HG03095 (cell line): ENCODE results near the gene ARSK.

Experiments
- ATAC-seq: cut with Tn5 transposase; IDR thresholded peaks from one replicate; pipeline ENCODE4 v1.9.1; 2021; ENCODE audit warnings: moderate library complexity; ENCODE audit not compliant: unreplicated experiment

ARSK gene

DNA sequence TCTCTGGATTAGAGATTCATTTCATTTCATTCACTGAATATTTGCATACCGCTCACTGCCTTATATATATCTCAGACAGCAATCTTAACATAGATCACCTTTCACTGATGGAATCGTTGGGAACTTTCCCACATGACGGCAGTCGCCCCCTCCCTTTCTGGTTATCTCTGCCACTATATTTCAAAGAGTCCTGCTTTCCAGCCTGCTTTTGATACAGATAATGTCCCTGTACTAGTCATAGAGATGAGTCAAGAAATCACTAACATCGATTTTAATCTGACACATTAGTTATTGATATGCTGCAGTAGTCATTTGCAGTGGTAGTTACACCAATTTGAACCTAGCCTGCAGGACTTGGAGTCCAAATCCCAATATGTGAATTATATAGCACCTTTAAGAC lies 8.5 kb downstream of the ARSK start:
- ATAC-seq = no peak

- ATAC-seq = no peak
These were observed 9.5 kb downstream of the ARSK start for GRCh38 chr5:95564450-95564849.

DNA sequence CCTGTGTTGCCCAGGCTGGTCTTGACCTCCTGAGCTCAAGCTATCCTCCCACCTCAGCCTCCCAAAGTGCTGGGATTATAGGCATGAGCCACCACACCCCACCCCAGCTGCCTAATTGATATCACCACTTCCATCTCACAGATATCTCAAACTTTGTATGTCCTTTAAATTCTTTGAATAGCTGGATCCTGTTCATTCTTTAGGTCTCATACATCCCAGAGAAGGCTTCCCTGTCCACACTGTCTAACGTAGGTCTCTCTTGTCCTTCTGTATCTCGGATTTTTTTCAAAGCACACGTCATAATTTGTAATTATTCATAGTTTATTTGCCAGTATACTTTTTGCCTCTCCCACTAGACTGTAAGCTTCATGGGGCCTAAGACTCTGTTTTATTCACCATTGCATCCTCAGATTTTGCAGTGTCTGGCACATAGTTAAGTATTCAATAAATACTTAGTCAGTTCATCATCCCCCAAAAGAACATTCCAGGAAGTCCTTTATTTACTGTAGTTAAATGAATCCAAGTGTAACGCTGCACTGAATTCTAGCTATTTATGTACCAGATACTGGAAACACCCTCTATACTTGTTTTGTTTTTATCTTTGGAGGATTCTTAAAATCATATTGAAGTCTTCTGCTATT lies 10.5 kb downstream of the ARSK start:
- ATAC-seq = no peak

DNA sequence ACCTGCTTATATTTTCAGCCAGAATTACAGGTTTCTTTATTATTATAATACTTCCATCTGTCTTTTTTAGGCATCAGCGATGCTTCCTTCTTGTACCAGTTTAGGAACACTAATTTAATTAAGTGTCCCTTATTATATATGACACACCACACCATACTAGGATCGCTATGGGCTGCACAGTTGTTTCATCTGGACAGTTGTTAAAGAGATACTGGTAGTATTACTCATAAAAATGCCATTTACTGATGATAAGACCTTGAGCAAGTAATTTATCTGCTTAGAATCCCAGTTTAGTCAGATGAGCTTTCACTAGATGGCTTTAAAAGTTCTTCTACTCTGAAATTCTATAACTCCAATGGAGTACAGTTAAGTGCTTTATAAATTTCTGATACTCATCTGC lies 17.1 kb downstream of the ARSK start:
- ATAC-seq = no peak

GRCh38 chr5:95581576-95581975 lies 26.7 kb downstream of the ARSK start:
- no peak for ATAC-seq

DNA sequence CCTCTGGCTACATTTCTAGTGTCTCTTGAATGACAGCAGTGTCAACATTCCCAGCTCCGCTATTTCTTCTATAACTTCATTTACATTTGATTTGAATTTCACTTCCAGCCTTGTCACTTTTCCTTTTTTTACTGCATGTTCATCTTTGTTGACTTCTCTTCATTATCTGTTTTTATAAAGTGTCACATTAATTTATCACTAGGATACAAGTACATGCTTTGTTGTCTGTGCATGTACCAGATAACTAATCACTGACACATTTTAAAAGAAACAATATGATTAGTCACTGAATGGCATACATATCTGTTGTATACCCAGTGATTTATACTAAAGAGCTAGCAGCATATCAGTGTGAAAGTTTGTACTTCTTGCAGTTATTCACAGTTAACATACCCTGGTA lies 29.1 kb downstream of the ARSK start:
- ATAC-seq = no peak

- ATAC-seq = no peak
These were observed 36.0 kb downstream of the ARSK start for GRCh38 chr5:95590880-95591279.

DNA sequence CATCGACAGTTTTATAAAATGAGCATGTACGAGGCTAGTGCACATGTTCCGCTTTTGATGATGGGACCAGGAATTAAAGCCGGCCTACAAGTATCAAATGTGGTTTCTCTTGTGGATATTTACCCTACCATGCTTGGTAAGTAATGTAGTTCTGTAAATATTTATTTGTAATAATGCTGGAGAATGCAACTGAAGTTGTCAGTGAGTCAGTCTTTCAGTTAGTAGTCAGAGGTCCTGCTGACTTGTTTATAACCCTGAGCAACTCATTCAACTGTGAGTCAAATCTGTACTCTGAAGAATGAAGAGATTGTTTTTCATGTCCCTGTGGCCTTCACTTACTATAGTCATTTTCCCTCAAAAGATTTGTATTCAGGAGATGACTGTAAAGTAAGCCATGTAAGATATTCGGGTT lies 36.6 kb downstream of the ARSK start:
- ATAC-seq = peak; percentile 94

GRCh38 chr5:95595289-95595931 lies 40.5 kb downstream of the ARSK start:
- ATAC-seq = no peak

DNA sequence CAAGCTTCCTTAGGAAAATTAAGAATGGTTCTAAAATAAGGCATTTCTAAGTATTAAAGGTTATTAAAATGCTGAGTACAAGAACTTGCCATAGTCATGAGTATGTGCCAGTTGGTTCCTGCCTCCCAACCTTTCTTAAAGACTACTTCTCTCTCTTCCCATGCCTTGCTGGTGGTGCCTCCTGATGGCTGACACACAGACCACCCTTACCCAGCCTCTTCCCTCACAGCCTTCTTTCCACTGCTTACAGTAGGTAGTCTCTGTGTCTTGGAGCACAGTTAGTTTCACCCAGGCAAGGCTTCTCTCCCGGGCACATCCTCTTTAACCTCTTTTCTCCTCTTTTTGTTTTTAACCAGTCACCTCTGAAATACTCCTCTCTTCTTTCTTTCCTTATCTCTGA lies 44.4 kb downstream of the ARSK start:
- ATAC-seq = no peak

GRCh38 chr5:95600557-95600956 lies 45.7 kb downstream of the ARSK start:
- ATAC-seq = no peak

DNA sequence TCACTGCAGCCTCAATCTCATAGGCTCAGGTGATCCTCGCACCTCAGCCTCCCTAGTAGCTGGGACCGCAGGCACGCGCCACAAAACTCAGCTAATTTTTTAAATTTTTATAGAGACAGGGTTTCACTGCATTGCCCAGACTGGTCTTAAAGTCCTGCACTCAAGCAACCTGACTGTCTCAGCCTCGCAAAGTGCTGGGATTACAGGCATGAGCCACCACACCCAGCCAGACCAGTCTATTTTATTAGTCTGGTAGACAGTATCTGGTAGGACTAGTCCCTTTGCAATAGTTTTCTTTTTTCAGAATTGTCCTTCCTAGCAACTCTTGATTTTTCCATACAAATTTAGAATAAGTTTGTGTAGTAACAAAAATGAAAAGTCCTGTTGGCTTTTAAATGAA lies 50.9 kb downstream of the ARSK start:
- no peak for ATAC-seq

GRCh38 chr5:95606419-95606818 lies 51.5 kb downstream of the ARSK start:
- ATAC-seq = no peak

DNA sequence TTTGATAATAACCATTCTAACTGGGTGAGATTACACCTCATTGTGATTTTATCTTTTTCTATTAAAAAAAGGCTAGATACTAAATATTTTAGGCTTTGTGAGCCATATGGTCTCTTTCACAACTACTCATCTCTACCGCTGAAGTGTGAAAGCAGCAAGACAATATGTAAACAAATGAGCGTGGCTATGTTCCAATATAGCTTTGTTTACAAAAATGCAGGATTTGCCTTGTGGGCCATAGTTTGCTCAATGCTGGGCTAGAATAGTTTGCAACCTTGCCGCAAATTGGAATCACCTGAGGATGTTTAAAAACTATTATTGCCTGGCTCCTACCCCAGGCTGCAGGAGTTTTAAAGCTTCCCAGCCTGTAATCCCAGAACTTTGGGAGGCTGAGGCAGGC lies 54.8 kb downstream of the ARSK start:
- ATAC-seq = no peak

GRCh38 chr5:95610546-95610945 lies 55.6 kb downstream of the ARSK start:
- ATAC-seq = no peak

DNA sequence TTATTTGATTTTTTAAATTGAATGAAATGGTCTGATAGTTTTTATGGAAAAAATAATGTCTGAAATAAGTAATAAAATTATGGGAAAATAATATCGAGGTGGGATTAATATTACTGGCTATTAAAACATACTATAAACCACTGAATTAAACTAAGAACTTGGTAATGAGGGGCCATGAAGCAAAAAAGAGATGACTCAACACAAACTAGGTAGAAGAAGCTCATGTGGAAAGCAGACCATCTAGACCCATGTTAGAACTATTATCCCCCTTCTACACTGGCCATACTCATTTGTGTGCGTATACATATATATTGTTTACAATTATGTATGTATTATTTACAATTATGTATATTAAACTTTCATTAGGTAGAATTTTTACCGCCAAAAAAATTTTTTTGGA lies 56.5 kb downstream of the ARSK start:
- ATAC-seq = no peak

GRCh38 chr5:95613514-95613913 lies 58.6 kb downstream of the ARSK start:
- no peak for ATAC-seq

DNA sequence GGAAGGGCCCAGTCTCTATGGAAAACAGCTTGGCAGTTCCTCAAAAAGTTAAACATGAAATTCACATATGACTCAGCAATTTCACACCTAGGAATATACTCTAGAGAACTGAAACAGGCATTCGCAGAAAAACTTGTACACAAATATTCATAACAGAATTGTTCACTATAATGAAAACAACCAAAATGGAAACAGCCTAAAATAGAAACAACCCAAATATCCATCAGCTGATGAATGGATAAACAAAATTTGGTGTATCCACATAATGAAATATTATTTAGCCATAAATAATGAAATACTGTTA lies 60.2 kb downstream of the ARSK start:
- ATAC-seq = no peak

GRCh38 chr5:95617057-95617456 lies 62.2 kb downstream of the ARSK start:
- no peak for ATAC-seq

DNA sequence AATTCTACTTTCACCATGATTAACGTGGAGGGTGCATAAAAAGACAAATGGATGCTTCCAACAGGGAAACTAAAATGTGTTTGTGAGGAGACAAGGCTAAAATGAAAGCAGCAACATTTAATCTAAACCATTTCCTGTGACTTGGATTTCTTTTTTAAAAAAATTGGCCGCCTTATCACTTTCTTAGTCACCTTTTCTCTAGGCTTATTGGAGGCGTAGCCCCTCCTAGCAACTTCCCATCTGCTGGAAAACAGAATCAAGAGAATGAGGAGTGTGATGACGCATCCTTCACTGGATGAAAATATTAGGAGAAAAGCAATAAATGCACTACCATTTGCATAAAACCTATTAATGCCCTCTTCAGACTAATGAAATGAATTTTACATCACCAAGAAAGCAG lies 64.2 kb downstream of the ARSK start:
- ATAC-seq = no peak

- ATAC-seq = no peak
These were observed 64.7 kb downstream of the ARSK start for GRCh38 chr5:95619514-95620029.

GRCh38 chr5:95620030-95620869 lies 65.3 kb downstream of the ARSK start, which contains the start of gene GPR150:
TSS of gene GPR150 (plus strand) at chr5:95620087. CDS start at chr5:95620276, 189 bp downstream.
- ATAC-seq = peak; percentile 68
